ENCODE measurements around the gene BAIAP2L1.

BAIAP2L1 gene

DNA sequence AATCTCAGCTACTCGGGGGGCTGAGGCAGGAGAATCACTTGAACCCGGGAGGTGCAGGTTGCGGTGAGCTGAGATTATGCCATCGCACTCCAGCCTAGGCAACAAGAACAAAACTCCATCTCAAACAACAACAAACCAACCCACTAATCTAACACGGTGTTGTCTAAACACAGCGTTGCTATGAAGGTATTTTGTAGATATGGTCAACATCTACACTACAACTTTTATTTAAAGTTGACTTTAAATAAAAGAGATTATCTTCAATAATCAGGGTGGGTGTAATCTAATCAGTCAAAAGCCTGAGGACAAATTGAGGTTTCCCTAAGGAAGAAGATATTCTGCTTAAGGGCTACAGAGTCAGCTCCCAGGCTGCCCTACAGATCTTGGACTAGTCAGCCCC is 24.2 kb downstream of the BAIAP2L1 start:
- no peak for TF ChIP-seq FOXM1 (IDR thresholded peaks at IDR 0.05; ENCODE audit: borderline replicate concordance, low read depth)
- TF ChIP-seq, protein P1, sequence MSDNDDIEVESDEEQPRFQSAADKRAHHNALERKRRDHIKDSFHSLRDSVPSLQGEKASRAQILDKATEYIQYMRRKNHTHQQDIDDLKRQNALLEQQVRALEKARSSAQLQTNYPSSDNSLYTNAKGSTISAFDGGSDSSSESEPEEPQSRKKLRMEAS (IDR thresholded peaks at IDR 0.05), result no peak
- no peak for TF ChIP-seq TCF12 (IDR thresholded peaks at IDR 0.05; ENCODE audit: low read depth)

DNA sequence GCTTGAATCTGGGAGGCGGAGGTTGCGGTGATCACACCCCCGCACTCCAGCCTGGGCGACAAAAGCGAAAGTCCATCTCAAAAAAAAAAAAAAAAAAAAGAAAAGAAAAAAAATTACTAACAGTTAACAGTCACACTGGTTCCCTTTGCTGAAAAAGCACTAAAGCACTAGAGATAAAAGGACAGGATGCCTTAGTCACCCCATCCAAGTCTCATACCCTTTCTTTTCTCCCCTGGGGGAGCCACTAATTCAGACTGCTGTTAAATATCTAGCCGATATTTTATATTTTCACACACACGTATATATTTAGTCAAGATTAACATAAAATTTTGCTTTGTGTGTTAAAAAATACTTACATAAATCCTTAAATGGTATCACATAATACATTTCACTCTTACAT is 25.2 kb downstream of the BAIAP2L1 start:
- TF ChIP-seq, protein P2, sequence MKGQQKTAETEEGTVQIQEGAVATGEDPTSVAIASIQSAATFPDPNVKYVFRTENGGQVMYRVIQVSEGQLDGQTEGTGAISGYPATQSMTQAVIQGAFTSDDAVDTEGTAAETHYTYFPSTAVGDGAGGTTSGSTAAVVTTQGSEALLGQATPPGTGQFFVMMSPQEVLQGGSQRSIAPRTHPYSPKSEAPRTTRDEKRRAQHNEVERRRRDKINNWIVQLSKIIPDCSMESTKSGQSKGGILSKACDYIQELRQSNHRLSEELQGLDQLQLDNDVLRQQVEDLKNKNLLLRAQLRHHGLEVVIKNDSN (IDR thresholded peaks at IDR 0.05), result no peak
- no peak for TF ChIP-seq ZBTB7A (IDR thresholded peaks at IDR 0.05; ENCODE audit: low read depth)
- TF ChIP-seq YY1 (IDR thresholded peaks at IDR 0.05; ENCODE audit: low read depth), result no peak
- TF ChIP-seq RAD21 (IDR thresholded peaks at IDR 0.05; ENCODE audit: low read depth), result no peak
- TF ChIP-seq, protein P3, sequence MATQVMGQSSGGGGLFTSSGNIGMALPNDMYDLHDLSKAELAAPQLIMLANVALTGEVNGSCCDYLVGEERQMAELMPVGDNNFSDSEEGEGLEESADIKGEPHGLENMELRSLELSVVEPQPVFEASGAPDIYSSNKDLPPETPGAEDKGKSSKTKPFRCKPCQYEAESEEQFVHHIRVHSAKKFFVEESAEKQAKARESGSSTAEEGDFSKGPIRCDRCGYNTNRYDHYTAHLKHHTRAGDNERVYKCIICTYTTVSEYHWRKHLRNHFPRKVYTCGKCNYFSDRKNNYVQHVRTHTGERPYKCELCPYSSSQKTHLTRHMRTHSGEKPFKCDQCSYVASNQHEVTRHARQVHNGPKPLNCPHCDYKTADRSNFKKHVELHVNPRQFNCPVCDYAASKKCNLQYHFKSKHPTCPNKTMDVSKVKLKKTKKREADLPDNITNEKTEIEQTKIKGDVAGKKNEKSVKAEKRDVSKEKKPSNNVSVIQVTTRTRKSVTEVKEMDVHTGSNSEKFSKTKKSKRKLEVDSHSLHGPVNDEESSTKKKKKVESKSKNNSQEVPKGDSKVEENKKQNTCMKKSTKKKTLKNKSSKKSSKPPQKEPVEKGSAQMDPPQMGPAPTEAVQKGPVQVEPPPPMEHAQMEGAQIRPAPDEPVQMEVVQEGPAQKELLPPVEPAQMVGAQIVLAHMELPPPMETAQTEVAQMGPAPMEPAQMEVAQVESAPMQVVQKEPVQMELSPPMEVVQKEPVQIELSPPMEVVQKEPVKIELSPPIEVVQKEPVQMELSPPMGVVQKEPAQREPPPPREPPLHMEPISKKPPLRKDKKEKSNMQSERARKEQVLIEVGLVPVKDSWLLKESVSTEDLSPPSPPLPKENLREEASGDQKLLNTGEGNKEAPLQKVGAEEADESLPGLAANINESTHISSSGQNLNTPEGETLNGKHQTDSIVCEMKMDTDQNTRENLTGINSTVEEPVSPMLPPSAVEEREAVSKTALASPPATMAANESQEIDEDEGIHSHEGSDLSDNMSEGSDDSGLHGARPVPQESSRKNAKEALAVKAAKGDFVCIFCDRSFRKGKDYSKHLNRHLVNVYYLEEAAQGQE (IDR thresholded peaks at IDR 0.05; ENCODE audit: low read depth), result no peak
- no peak for TF ChIP-seq CREB1 (IDR thresholded peaks at IDR 0.05; ENCODE audit: low read depth)
- TF ChIP-seq NFIC (IDR thresholded peaks at IDR 0.05), result no peak
- no peak for TF ChIP-seq TAF1 (IDR thresholded peaks at IDR 0.05; ENCODE audit: low read depth)
- no peak for TF ChIP-seq EGR1 (IDR thresholded peaks at IDR 0.05)
- TF ChIP-seq TEAD4 (IDR thresholded peaks at IDR 0.05), result no peak

DNA sequence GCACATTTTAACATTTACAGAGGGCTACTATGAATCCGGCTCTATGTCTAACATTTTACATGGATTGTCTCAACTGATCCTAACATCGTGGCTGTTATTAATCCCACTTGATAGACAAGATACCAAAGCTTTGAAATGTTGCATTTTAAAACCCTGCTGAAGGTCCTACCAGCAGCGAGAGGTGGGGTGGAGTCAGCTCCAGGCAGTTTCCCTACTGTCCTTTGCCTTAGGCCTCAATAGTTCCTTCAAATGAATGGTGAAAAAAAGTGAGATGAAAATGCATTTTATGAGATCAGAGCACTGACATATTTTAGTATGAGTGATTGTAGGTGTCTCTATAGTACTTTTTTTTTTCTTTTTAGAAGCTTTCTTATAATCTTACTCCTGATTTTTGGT is 26.6 kb downstream of the BAIAP2L1 start:
- TF ChIP-seq NFIC (IDR thresholded peaks at IDR 0.05) (no peak), CEBPB (IDR thresholded peaks at IDR 0.05) (no peak), TAF1 (IDR thresholded peaks at IDR 0.05; ENCODE audit: low read depth) (no peak), TCF12 (IDR thresholded peaks at IDR 0.05; ENCODE audit: low read depth) (no peak), EP300 (IDR thresholded peaks at IDR 0.05; ENCODE audit: borderline replicate concordance) (no peak), FOXM1 (IDR thresholded peaks at IDR 0.05; ENCODE audit: borderline replicate concordance, low read depth) (no peak), EGR1 (IDR thresholded peaks at IDR 0.05) (no peak), RAD21 (IDR thresholded peaks at IDR 0.05; ENCODE audit: low read depth) (no peak), TEAD4 (IDR thresholded peaks at IDR 0.05) (no peak), YY1 (IDR thresholded peaks at IDR 0.05; ENCODE audit: low read depth) (no peak), ZBTB7A (IDR thresholded peaks at IDR 0.05; ENCODE audit: low read depth) (no peak), CREB1 (IDR thresholded peaks at IDR 0.05; ENCODE audit: low read depth) (no peak)
- TF ChIP-seq, protein P3 (IDR thresholded peaks at IDR 0.05; ENCODE audit: low read depth), result no peak
- TF ChIP-seq, protein P1 (IDR thresholded peaks at IDR 0.05), result no peak
- TF ChIP-seq, protein P2 (IDR thresholded peaks at IDR 0.05), result no peak

DNA sequence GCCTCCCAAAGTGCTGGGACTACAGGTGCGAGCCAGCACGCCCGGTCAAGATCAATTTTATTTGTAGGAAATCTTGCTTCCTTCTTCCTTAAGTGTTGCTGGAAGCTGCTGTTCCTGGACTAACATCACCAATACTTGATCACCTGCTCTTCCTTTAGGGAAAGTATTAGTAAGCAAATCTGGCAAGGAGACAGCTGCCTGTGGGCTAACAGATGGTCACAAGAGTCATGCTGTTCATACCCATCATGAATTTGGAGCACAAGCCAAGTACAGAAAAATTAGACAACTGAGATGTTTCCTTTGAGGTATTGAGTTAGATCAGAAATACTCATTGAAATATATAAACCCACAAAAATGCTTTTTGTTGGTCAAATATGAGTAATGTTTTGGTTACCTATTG is 27.9 kb downstream of the BAIAP2L1 start:
- TF ChIP-seq EP300 (IDR thresholded peaks at IDR 0.05; ENCODE audit: borderline replicate concordance) (no peak), EGR1 (IDR thresholded peaks at IDR 0.05) (no peak), TAF1 (IDR thresholded peaks at IDR 0.05; ENCODE audit: low read depth) (no peak), ZBTB7A (IDR thresholded peaks at IDR 0.05; ENCODE audit: low read depth) (no peak), TEAD4 (IDR thresholded peaks at IDR 0.05) (no peak), NFIC (IDR thresholded peaks at IDR 0.05) (no peak), TCF12 (IDR thresholded peaks at IDR 0.05; ENCODE audit: low read depth) (no peak), CREB1 (IDR thresholded peaks at IDR 0.05; ENCODE audit: low read depth) (no peak), FOXM1 (IDR thresholded peaks at IDR 0.05; ENCODE audit: borderline replicate concordance, low read depth) (no peak), CEBPB (IDR thresholded peaks at IDR 0.05) (no peak), RAD21 (IDR thresholded peaks at IDR 0.05; ENCODE audit: low read depth) (no peak), YY1 (IDR thresholded peaks at IDR 0.05; ENCODE audit: low read depth) (no peak)
- TF ChIP-seq, protein P2 (IDR thresholded peaks at IDR 0.05), result no peak
- TF ChIP-seq, protein P1 (IDR thresholded peaks at IDR 0.05), result no peak
- TF ChIP-seq, protein P3 (IDR thresholded peaks at IDR 0.05; ENCODE audit: low read depth), result no peak
